HL-60 (cell line): ENCODE measurements around the gene OR2AG2.

Source experiments
- CTCF ChIP-seq: IDR thresholded peaks from one replicate; pipeline ENCODE4 v1.5.1; 2011; ENCODE audit warnings: low read length, control low read depth, inconsistent platforms; ENCODE audit not compliant: insufficient read depth
- GABPA ChIP-seq: IDR thresholded peaks from 2 replicates; pipeline ENCODE4 v1.6.1; 2012; ENCODE audit warnings: low read depth
- POLR2AphosphoS5 ChIP-seq: IDR thresholded peaks from 2 replicates; pipeline ENCODE4 v1.6.1; 2012; ENCODE audit warnings: low read depth
- REST ChIP-seq: IDR thresholded peaks from 2 replicates; pipeline ENCODE4 v1.6.1; 2012; ENCODE audit warnings: low read depth; ENCODE audit not compliant: insufficient replicate concordance

GRCh38 chr11:6755303-6755952 is 16.3 kb downstream of the OR2AG2 start:
- peak; percentile 66 for TF ChIP-seq CTCF
- no peak for TF ChIP-seq POLR2AphosphoS5
- no peak for TF ChIP-seq REST
- no peak for TF ChIP-seq GABPA
